Measurements from ENCODE around the gene BNIP3. TPM values are rescaled to one million over a fixed set of nuclear protein-coding genes. Genes with fewer than 3 reads are reported as not detected.
A peak's percentile ranks its signal among the peaks of the same experiment; 100 is the strongest.

BNIP3 gene
- total and polyA plus RNA-seq, 2 of the 13 experiments (the other 11 are each of a cell fraction or from before 2014, with no cell fraction given) = 73.7 to 223 TPM

DNA sequence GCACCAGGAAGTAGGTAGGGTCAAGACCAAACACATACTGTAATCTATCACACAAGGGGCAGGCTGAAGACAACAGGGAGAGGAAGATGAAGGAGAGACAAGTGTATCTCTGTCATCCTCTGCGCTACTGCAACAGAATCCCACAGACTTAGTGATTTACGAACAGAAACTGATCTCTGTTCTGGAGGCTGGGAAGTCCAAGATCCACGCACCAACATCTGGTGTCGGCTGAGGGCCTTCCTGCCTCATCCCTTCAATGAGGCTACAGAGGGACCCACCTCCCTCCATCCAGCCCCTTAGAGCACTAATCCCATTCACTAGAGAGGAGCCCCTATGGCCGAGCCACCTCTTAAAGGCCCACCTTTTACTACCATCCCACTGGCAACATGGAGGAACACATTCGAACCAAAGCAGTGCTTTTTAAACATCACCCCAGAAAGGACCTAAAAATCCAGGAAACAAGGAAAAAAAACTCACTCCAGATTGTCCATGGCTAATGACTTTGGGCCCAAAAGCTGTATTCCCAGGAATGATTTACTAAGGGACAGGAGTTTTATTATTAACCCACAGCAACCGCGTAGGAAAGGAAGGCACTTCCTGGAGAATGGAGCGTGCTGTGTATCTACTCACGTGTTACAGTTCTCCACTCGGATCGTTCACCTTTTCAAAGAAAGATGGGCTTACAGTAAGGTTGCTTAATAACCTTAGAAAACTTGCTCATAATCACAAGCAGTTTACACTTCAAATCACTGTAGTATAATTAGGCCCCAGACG lies 4.2 kb downstream of the BNIP3 start:
- peak; percentile 36 for DNase-seq (ENCODE audit: low spot score)
- CTCF ChIA-PET (ENCODE audit: low intra/inter-chr PET ratio, low total read pairs) = no interaction called here
- TF ChIP-seq TMF1 (CRISPR knock-in tag; IDR thresholded peaks at IDR 0.05; ENCODE audit: low read depth) (no peak), LCORL (IDR thresholded peaks at IDR 0.05) (no peak), LCORL (CRISPR knock-in tag; IDR thresholded peaks at IDR 0.05) (no peak), SAP130 (CRISPR knock-in tag; IDR thresholded peaks at IDR 0.05; ENCODE audit: low read depth) (peak; percentile 32; the same call in 1 of the 2 replicates), SIN3A (IDR thresholded peaks at IDR 0.05; ENCODE audit: borderline replicate concordance, low read depth, low read length) (0 out of 2 replicates have a peak, but pooled peaks have one; percentile 50), BHLHE40 (IDR thresholded peaks at IDR 0.05; ENCODE audit: low read length) (peak; percentile 61), FOXP1 (IDR thresholded peaks at IDR 0.05) (no peak), FOXP1 (CRISPR knock-in tag; IDR thresholded peaks at IDR 0.05) (no peak), MTA1 (CRISPR knock-in tag; IDR thresholded peaks at IDR 0.05; ENCODE audit: borderline replicate concordance) (no peak), ZNF383 (CRISPR knock-in tag; IDR thresholded peaks at IDR 0.05; ENCODE audit: borderline replicate concordance) (no peak), RBFOX2 (IDR thresholded peaks at IDR 0.05; ENCODE audit: low read depth, low read length) (peak; percentile 45; the same call in 1 of the 2 replicates), CEBPB (IDR thresholded peaks at IDR 0.05; ENCODE audit: borderline replicate concordance, low read depth, low read length) (no peak), ZNF136 (CRISPR knock-in tag; IDR thresholded peaks at IDR 0.05; ENCODE audit: low read depth) (no peak)
- TF ChIP-seq, protein P1, sequence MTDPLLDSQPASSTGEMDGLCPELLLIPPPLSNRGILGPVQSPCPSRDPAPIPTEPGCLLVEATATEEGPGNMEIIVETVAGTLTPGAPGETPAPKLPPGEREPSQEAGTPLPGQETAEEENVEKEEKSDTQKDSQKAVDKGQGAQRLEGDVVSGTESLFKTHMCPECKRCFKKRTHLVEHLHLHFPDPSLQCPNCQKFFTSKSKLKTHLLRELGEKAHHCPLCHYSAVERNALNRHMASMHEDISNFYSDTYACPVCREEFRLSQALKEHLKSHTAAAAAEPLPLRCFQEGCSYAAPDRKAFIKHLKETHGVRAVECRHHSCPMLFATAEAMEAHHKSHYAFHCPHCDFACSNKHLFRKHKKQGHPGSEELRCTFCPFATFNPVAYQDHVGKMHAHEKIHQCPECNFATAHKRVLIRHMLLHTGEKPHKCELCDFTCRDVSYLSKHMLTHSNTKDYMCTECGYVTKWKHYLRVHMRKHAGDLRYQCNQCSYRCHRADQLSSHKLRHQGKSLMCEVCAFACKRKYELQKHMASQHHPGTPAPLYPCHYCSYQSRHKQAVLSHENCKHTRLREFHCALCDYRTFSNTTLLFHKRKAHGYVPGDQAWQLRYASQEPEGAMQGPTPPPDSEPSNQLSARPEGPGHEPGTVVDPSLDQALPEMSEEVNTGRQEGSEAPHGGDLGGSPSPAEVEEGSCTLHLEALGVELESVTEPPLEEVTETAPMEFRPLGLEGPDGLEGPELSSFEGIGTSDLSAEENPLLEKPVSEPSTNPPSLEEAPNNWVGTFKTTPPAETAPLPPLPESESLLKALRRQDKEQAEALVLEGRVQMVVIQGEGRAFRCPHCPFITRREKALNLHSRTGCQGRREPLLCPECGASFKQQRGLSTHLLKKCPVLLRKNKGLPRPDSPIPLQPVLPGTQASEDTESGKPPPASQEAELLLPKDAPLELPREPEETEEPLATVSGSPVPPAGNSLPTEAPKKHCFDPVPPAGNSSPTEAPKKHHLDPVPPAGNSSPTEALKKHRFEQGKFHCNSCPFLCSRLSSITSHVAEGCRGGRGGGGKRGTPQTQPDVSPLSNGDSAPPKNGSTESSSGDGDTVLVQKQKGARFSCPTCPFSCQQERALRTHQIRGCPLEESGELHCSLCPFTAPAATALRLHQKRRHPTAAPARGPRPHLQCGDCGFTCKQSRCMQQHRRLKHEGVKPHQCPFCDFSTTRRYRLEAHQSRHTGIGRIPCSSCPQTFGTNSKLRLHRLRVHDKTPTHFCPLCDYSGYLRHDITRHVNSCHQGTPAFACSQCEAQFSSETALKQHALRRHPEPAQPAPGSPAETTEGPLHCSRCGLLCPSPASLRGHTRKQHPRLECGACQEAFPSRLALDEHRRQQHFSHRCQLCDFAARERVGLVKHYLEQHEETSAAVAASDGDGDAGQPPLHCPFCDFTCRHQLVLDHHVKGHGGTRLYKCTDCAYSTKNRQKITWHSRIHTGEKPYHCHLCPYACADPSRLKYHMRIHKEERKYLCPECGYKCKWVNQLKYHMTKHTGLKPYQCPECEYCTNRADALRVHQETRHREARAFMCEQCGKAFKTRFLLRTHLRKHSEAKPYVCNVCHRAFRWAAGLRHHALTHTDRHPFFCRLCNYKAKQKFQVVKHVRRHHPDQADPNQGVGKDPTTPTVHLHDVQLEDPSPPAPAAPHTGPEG (CRISPR knock-in tag; IDR thresholded peaks at IDR 0.05) = no peak
- TF ChIP-seq, protein P2, sequence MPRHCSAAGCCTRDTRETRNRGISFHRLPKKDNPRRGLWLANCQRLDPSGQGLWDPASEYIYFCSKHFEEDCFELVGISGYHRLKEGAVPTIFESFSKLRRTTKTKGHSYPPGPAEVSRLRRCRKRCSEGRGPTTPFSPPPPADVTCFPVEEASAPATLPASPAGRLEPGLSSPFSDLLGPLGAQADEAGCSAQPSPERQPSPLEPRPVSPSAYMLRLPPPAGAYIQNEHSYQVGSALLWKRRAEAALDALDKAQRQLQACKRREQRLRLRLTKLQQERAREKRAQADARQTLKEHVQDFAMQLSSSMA (CRISPR knock-in tag; IDR thresholded peaks at IDR 0.05) = no peak
- TF ChIP-seq, protein P3, sequence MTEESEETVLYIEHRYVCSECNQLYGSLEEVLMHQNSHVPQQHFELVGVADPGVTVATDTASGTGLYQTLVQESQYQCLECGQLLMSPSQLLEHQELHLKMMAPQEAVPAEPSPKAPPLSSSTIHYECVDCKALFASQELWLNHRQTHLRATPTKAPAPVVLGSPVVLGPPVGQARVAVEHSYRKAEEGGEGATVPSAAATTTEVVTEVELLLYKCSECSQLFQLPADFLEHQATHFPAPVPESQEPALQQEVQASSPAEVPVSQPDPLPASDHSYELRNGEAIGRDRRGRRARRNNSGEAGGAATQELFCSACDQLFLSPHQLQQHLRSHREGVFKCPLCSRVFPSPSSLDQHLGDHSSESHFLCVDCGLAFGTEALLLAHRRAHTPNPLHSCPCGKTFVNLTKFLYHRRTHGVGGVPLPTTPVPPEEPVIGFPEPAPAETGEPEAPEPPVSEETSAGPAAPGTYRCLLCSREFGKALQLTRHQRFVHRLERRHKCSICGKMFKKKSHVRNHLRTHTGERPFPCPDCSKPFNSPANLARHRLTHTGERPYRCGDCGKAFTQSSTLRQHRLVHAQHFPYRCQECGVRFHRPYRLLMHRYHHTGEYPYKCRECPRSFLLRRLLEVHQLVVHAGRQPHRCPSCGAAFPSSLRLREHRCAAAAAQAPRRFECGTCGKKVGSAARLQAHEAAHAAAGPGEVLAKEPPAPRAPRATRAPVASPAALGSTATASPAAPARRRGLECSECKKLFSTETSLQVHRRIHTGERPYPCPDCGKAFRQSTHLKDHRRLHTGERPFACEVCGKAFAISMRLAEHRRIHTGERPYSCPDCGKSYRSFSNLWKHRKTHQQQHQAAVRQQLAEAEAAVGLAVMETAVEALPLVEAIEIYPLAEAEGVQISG (CRISPR knock-in tag; IDR thresholded peaks at IDR 0.05) = no peak

More for the DNA sequence above, 4.2 kb downstream of the BNIP3 start:
- Histone ChIP-seq H2AFZ (ENCODE audit: low read length) (no peak overlapping the region), H3K36me3 (replicated peaks in 1 of 2; ENCODE audit: control insufficient read depth in 1 of 2, insufficient read depth in 2 of 2, low read length in 2 of 2) (peaks cover 17 to 46% of the 10 kb centered on the region in 2 experiments), H3K4me1 (ENCODE audit: insufficient read depth, low read length) (peaks cover 66% of the 10 kb centered on the region), H3K27ac (ENCODE audit: extremely low read length, insufficient read depth, low read length) (no peak overlapping the region), H3K4me3 (replicated peaks in 1 of 3; ENCODE audit: insufficient read depth in 1 of 3, low read depth in 2 of 3, low read length in 3 of 3) (peak overlapping the region; percentile 88 to 98 (median 91)), H4K20me1 (ENCODE audit: insufficient read depth, low read length) (peaks cover 84% of the 10 kb centered on the region), H3K4me2 (ENCODE audit: low read depth, low read length) (peak overlapping the region; percentile 91), H3K79me2 (ENCODE audit: insufficient read depth, low read length) (peaks cover 91% of the 10 kb centered on the region), H3K27me3 (ENCODE audit: control insufficient read depth in 1 of 2, insufficient read depth in 2 of 2, low read length in 2 of 2) (no peaks in the 10 kb centered on the region; a peak in 1 of 5 replicates), H3K9ac (ENCODE audit: insufficient read depth, low read depth, low read length) (peak overlapping the region; percentile 91), H3K9me3 (ENCODE audit: low read length) (no peaks in the 10 kb centered on the region)
- no TSS peak for BruUV-seq (replicated peaks)
- intact Hi-C loops (cut with micrococcal nuclease; ENCODE audit: unreplicated experiment) = loop anchor here (2.0 to 5.0 kb wide), 2 partner anchors 45 to 75 kb away; partner anchors contain the start of gene PPP2R2D
- WGBS (ENCODE audit: low lambda C conversion rate) = 30% methylated on average over 11 of the region's 13 CpGs
- POLR2A ChIA-PET = interaction anchor here (1.2 kb wide), 1 partner anchor 20 kb away, joined by 3 read pairs; no protein-coding TSS in a partner anchor
- ATAC-seq (peak; percentile 9; the same call in 1 of the 3 replicates), FAIRE-seq (peak; percentile 39)
- in situ Hi-C loops (cut with HindIII; ENCODE audit: extremely low pct_ligation_motif_present, low pct_unique_long_range_greater_than_20kb) = loop anchor here (5.0 kb wide), 1 partner anchor 45 kb away; no protein-coding TSS in a partner anchor

Data from HepG2 (cell line).